HFFc6 (cell line): ENCODE measurements around the gene EFEMP1. TPM values are rescaled to one million over a fixed set of nuclear protein-coding genes. Genes with fewer than 3 reads are reported as not detected.

ENCODE experiments used
- DNase-seq: peaks from one replicate; pipeline ENCODE4 v3.0.0-alpha.2; 2018
- H3K27ac Mint-ChIP-seq: 2 replicates; pipeline ENCODE4 v1.8.0; 2020; ENCODE audit warnings: mild to moderate bottlenecking, mixed read lengths
- H3K27me3 Mint-ChIP-seq: 2 replicates; pipeline ENCODE4 v1.8.0; 2021; ENCODE audit warnings: mild to moderate bottlenecking, moderate library complexity, mixed read lengths; ENCODE audit not compliant: insufficient read depth
- H3K36me3 Mint-ChIP-seq: 2 replicates; pipeline ENCODE4 v1.8.0; 2021; ENCODE audit warnings: low read depth, mixed read lengths
- H3K4me1 Mint-ChIP-seq: 2 replicates; pipeline ENCODE4 v1.8.0; 2020; ENCODE audit warnings: low read depth, mixed read lengths
- H3K4me3 Mint-ChIP-seq: 2 replicates; pipeline ENCODE4 v1.8.0; 2020; ENCODE audit warnings: mild to moderate bottlenecking, moderate library complexity, mixed read lengths
- H3K9me3 Mint-ChIP-seq: 2 replicates; pipeline ENCODE4 v1.8.0; 2020; ENCODE audit warnings: mild to moderate bottlenecking, mixed read lengths
- CTCF ChIP-seq: fragments of 200-600 bp; sonication (generic); IDR thresholded peaks from 2 replicates; pipeline ENCODE4 v1.5.0; 2021; ENCODE audit warnings: antibody characterized with exemption, mild to moderate bottlenecking
- total RNA-seq, 6 experiments: library from RNA; stranded (reverse); fragmentation: NEBNext Ultra II Directional; extraction: Animal tissue kit (Norgen Biotek cat#: 25700); gene quantifications; 2 replicates in 1 of 6; 3 replicates in 5 of 6; pipeline ENCODE4 v1.2.3, GENCODE V29; 2021

The EFEMP1 gene
- total RNA-seq, 6 experiments from 2014 or later = 42.1 to 63.5 (median 51.9) TPM

GRCh38 chr2:55879976-55880375 lies 43.6 kb downstream of the EFEMP1 start:
- Mint-ChIP-seq H3K27ac (no peak overlapping the region; the same call in 1 of the 2 replicates), H3K4me3 (no peak overlapping the region), H3K27me3 (no peaks in the 10 kb centered on the region), H3K36me3 (peaks cover 5% of the 10 kb centered on the region; the same call in 1 of the 2 replicates), H3K4me1 (peaks cover 67% of the 10 kb centered on the region), H3K9me3 (no peaks in the 10 kb centered on the region)
- TF ChIP-seq CTCF = no peak
- DNase-seq = no peak

- no peaks in the 10 kb centered on the region for H3K27me3 Mint-ChIP-seq
- peaks cover 45% of the 10 kb centered on the region for H3K4me1 Mint-ChIP-seq
- peaks cover 5% of the 10 kb centered on the region; the same call in 1 of the 2 replicates for H3K36me3 Mint-ChIP-seq
- no peak for DNase-seq
- no peaks in the 10 kb centered on the region for H3K9me3 Mint-ChIP-seq
- H3K27ac Mint-ChIP-seq = peak overlapping the region; percentile 14; the same call in 1 of the 2 replicates
- no peak overlapping the region for H3K4me3 Mint-ChIP-seq
- no peak for TF ChIP-seq CTCF
Observed at GRCh38 chr2:55877087-55877436, 46.5 kb downstream of the EFEMP1 start.

GRCh38 chr2:55876429-55877086 lies 47.0 kb downstream of the EFEMP1 start:
- no peak overlapping the region for H3K4me3 Mint-ChIP-seq
- TF ChIP-seq CTCF = no peak
- no peaks in the 10 kb centered on the region for H3K9me3 Mint-ChIP-seq
- H3K36me3 Mint-ChIP-seq = peaks cover 5% of the 10 kb centered on the region; the same call in 1 of the 2 replicates
- no peaks in the 10 kb centered on the region for H3K27me3 Mint-ChIP-seq
- H3K27ac Mint-ChIP-seq = no peak overlapping the region
- no peak for DNase-seq
- peaks cover 49% of the 10 kb centered on the region for H3K4me1 Mint-ChIP-seq

GRCh38 chr2:55875434-55876135 lies 48.0 kb downstream of the EFEMP1 start:
- H3K4me1 Mint-ChIP-seq = peaks cover 51% of the 10 kb centered on the region
- H3K36me3 Mint-ChIP-seq = peaks cover 8% of the 10 kb centered on the region; the same call in 1 of the 2 replicates
- peak overlapping the region; percentile 57; the same call in 1 of the 2 replicates for H3K4me3 Mint-ChIP-seq
- DNase-seq = peak; percentile 41
- TF ChIP-seq CTCF = no peak
- no peaks in the 10 kb centered on the region for H3K27me3 Mint-ChIP-seq
- no peaks in the 10 kb centered on the region for H3K9me3 Mint-ChIP-seq
- H3K27ac Mint-ChIP-seq = peak overlapping the region; percentile 84

GRCh38 chr2:55874338-55874737 lies 49.2 kb downstream of the EFEMP1 start:
- TF ChIP-seq CTCF = no peak
- Mint-ChIP-seq H3K27ac (no peak overlapping the region), H3K27me3 (no peaks in the 10 kb centered on the region), H3K9me3 (no peaks in the 10 kb centered on the region), H3K4me3 (no peak overlapping the region), H3K4me1 (peaks cover 47% of the 10 kb centered on the region), H3K36me3 (peaks cover 5% of the 10 kb centered on the region; the same call in 1 of the 2 replicates)
- DNase-seq = no peak
